ENCODE data around the gene MAP3K20.
"Not testable (repeated sequence)": the region's sequence is repeated elsewhere in the genome, so short reads cannot be mapped to it uniquely, and the experiment has no call there.

The MAP3K20 gene

GRCh38 chr2:173075781-173076580, at the start of gene MAP3K20:
MAP3K20 (plus strand) TSS chr2:173075846; CDS start chr2:173091032, 15,186 bp downstream.
- peak; percentile 2 for DNase-seq (ENCODE audit: low read depth, low spot score)

GRCh38 chr2:173026479-173026878, 49.2 kb upstream of the MAP3K20 start:
- no peak for DNase-seq (ENCODE audit: low read depth, low spot score)

DNA sequence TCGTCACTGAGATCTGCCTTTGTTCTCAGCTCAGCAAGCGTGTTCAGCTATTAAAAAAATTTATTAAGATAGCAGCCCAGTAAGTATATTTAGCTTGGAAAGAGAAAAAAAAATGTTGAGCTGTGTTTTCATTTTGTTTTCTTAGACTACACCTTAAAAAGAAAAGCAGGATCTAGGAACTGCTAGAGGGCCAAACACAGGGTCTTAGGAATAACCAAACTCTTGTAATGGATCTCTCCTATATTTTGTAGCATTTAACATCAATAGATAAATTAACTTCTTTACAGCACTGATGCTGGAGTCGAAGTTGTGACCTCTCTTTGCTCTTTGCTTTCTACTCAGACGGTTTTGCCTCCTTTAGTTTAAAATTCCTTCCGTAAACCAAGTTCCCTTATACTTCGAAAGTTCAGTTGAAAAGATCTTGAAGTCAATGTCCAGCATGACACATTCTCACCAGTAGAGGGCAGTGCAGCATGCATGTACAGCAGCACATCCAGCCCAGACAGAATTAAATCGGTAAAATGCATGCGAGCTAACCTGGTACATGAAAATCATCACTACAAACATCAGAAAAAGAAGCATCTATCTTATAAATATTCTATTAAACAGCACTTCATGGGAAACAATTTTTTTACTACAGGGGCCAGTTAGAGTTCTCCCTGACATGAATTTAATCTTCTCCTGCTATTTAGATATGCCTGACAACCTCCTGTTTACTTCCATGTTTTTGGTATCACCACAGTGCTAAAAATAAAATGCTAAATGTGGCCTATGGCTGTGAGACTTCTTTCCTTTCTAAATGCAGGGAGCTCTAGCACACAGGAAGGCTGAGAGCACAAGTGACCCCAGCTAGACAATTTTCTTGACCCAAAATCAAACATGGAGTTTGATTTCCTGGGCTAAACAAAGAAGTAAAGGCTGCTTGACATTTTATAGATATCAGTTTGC, 48.2 kb upstream of the MAP3K20 start:
- peak; percentile 60 for DNase-seq (ENCODE audit: low read depth, low spot score)

DNA sequence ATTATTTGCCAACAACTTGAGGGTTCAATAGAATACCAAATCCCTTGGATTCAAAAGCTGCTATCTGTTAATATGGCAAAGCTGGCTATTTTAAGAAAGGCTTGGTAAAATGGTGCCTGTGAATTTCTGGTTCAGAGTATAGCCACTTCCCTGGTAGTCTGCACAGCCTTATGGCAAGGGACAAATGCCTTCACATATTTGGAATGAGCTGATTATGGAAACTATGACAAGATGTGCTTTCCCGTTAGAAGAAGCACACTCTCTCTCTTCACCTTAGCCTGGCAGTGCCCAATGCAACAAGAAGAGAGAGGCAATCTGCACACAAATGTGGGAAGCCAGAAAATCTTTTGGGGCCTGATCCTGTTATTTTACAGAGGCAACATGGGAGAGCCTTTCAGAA, 47.5 kb upstream of the MAP3K20 start:
- DNase-seq (ENCODE audit: low read depth, low spot score): no peak

DNA sequence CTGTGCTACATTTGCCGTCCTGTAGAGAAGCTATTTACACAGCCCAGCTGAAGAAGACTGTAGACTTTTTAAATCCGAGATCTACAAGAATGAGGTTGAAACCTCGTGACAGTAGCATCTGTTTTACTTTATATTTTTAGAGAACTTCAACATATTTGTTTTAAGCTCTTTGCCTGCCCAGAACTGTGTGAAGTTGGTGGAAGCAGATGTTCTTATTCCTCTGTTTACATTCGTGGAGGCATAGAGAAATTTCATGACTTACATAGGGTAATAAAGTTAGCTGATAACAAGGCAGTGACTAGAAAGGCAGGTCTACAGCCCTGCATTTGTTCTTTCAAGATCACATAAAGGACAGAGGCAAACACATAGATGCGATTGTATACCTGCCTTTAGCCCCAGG, 47.0 kb upstream of the MAP3K20 start:
- DNase-seq (ENCODE audit: low read depth, low spot score): no peak

- DNase-seq (ENCODE audit: low read depth, low spot score): no peak
Measured at GRCh38 chr2:173030561-173031490, 44.8 kb upstream of the MAP3K20 start.

- DNase-seq (ENCODE audit: low read depth, low spot score): no peak
Measured at GRCh38 chr2:173032032-173032431, 43.6 kb upstream of the MAP3K20 start.

DNA sequence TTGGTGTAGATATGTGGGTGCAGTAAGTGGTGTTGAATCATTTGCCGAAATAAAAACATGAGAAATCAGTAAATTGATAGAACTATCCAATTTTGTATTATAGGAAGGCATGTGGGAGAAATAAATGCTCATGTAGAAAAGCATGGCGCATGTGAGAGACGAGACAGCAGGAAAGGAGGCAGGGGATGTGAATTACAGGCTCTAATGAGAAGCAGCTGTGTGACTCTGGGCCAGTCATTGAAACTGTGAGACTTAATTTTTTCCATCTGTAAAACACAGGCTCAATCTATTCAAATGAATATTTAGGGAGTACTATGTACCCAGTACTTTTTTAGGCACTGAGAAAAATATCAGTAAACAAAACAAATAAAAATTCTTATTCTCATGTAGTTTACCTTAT, 42.6 kb upstream of the MAP3K20 start:
- no peak for DNase-seq (ENCODE audit: low read depth, low spot score)

DNA sequence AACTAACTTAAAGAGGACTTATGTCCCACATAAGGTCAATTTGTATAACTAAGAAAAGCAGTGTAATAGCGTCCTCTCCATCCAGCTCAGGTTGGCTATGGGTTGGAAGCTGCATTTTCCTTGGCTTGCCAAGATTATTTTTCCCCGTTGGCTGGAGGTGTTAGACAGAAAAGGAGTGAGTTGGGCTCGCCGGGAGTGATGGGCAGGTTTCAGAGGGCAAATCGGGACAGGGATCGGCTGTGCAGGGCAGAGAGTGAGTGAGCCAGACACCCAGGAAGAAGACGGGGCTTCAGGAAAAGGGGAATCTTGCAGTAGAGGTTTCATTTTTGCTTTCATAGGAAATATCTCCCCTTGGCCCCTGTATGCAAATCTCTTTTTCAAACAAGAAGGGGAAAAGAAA, 41.5 kb upstream of the MAP3K20 start:
- no peak for DNase-seq (ENCODE audit: low read depth, low spot score)

DNA sequence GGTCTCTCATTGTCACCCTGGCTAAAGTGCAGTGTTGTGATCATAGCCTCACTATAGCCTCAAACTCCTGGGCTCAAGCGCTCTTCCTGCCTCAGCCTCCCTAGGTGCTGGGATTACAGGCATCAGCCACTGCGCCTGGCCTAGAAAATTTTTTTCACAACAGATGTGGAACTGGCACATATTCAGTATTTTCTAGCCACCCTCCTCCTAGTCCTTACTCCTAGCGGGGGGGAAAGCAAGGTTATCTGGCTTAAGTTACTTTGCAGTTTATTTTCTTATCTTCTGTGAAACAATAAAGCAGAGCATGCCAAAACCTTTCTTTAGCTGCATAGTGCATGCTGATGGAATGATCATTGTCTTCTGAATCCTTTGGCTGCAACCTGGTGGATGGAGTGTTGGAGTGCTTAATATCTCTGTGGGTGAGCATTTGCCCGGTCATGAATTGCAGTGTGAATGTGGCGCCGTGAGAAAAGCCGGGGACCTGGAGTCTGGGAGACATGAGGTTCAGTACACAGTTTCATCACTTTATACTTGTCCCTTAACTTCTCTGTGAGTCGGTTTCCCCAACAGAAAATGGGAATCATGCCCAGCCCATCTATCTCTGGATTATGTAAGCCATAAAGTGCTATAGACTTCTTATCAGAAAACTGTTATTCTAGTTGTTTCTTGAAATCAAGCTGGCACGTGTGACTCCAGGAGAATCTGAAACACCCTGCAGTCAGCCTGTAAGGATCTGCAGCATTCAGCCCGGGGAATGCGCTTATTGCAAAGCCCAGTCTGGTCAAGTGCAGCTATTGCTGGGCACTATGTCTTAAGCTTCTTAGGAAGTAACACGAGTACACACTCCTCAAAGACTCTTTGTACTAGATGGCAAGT, 38.2 kb upstream of the MAP3K20 start:
- DNase-seq (ENCODE audit: low read depth, low spot score): no peak

GRCh38 chr2:173038257-173038656, 37.4 kb upstream of the MAP3K20 start:
- DNase-seq (ENCODE audit: low read depth, low spot score): not testable (repeated sequence)

GRCh38 chr2:173040729-173041128, 34.9 kb upstream of the MAP3K20 start:
- no peak for DNase-seq (ENCODE audit: low read depth, low spot score)

DNA sequence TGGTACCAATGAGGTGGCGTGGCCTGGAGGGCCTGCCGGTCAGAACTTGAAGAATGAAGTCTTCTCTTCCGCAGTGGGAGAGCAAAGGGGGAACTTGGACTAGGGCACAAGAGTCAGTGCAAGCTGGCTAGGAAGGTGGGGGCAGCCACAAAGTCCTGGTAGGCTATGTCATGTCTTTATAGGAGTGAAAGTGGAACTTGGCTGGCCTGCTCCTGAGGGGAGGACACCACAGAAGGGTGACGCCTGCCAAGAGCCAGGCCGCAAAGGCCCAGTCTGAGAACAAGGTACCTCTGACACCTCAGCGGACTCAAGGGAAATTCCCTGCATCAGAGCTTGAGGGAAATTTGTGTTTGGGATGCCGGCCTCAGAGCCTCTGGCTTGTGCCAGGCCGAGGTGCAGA, 32.2 kb upstream of the MAP3K20 start:
- no peak for DNase-seq (ENCODE audit: low read depth, low spot score)

DNA sequence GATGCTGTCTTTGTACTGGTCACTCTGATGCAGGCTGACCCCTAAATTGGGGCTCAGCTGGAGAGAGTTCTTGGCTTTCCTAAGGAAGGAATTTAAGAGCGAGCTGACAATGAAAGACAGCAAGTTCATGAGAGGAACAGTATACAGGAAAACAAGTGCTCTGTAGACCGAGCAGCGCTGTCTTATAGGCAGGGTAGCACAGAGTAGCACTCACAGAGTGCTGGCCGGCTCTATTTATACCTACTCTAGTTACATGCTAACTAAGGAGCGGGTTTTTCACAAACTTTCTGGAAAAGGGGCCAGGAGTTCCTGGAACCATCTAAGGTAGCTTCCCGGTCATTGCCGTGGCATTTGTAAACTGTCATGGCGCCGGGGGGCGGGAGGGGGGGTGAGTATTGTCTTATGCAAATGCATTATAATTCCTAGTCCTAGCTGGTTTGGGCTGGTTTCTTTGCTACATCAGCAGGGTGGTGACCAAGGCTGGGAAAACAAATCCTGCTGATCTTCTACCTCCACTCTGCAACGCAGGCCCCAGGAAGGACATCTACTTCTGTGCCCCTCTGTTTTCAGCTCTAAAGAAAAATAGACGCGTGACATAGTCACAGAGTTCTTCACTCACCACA, 31.6 kb upstream of the MAP3K20 start:
- no peak for DNase-seq (ENCODE audit: low read depth, low spot score)

DNA sequence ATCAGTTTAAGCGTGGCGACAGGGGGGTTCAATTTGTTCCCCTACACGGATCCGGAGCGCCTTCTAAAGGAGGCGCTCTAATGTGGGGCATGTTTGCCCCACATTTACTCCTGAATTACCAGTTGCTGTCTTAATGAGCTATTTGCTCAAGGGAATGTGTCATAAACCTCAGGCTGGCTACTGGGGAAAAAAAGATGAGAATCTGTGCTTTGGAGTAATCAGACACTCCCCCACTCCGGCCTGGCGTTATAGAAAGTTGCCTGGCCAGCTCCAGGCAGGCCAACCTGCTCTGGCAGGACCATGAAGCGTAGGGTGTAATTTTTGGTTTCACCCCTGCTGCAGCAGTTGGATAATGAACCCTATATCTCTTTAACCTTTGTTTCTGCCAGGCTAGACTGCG, 31.0 kb upstream of the MAP3K20 start:
- DNase-seq (ENCODE audit: low read depth, low spot score): no peak

GRCh38 chr2:173045181-173045580, 30.5 kb upstream of the MAP3K20 start:
- DNase-seq (ENCODE audit: low read depth, low spot score): no peak

- no peak for DNase-seq (ENCODE audit: low read depth, low spot score)
Measured at GRCh38 chr2:173048522-173048896, 27.1 kb upstream of the MAP3K20 start.

DNA sequence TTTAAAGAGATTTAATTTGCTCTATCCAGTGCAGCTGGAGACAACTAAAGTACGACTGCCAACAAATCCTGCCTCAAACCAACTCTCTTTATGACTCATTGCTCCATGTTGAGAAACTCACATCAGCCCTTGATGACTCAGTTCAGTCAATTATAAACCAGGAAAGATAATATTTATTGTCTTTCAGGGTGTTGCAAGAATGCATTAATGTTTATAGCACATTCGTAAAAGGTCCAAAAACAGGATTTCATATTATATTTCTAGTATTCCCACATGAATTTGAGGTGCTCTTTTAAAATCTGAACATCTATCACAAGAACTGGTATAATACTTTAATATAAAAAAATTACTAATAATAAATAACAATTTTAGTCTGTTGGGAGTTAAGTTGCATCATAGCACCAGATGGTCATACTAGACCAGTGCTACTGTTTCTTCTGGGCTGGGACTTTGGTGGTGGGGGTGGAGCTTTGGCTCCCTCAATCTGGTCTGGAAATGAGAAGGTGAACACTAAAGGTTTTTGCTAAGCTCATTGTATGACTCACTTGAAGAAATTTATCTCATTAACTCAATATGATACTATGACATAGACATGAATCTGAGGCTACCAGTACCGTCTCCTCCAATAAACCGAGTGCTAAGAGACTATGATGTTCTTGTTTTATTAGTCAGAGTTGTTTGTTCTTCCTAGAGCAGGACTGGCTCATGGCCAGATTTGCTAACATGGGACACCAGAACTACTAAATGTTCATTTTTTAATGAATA, 26.6 kb upstream of the MAP3K20 start:
- DNase-seq (ENCODE audit: low read depth, low spot score): no peak

GRCh38 chr2:173049831-173050230, 25.8 kb upstream of the MAP3K20 start:
- no peak for DNase-seq (ENCODE audit: low read depth, low spot score)
